H9 (cell line): ENCODE data around the gene CREB3L2. TPM values are rescaled to one million over a fixed set of nuclear protein-coding genes. Genes with fewer than 3 reads are reported as not detected.

Experiments
- DNase-seq: peaks from one replicate; pipeline ENCODE4 v3.0.0-alpha.2; 2017
- H2AFZ ChIP-seq: one replicate; pipeline ENCODE4 v1.6.1; 2013; ENCODE audit warnings: mild to moderate bottlenecking, low read length, control low read depth, moderate library complexity
- H2AK5ac ChIP-seq: 2 replicates; pipeline ENCODE4 v1.6.1; 2013; ENCODE audit warnings: low read length, control low read depth, mixed read lengths; ENCODE audit not compliant: insufficient read length
- H2BK120ac ChIP-seq: one replicate; pipeline ENCODE4 v1.6.1; 2013; ENCODE audit warnings: low read depth, mild to moderate bottlenecking, low read length, control low read depth, inconsistent platforms; ENCODE audit not compliant: poor library complexity, severe bottlenecking
- H2BK12ac ChIP-seq: 2 replicates; pipeline ENCODE4 v1.6.1; 2013; ENCODE audit warnings: low read length, control low read depth, mixed read lengths, low read depth; ENCODE audit not compliant: insufficient read length
- H2BK15ac ChIP-seq: 2 replicates; pipeline ENCODE4 v1.6.1; 2013; ENCODE audit warnings: low read depth, low read length, control low read depth
- H2BK20ac ChIP-seq: one replicate; pipeline ENCODE4 v1.6.1; 2013; ENCODE audit warnings: low read depth, mild to moderate bottlenecking, low read length, control low read depth, inconsistent platforms; ENCODE audit not compliant: poor library complexity, severe bottlenecking
- H2BK5ac ChIP-seq: 2 replicates; pipeline ENCODE4 v1.6.1; 2013; ENCODE audit warnings: low read length, control low read depth, mixed read lengths; ENCODE audit not compliant: insufficient read length
- H3K14ac ChIP-seq: 2 replicates; pipeline ENCODE4 v1.6.1; 2013; ENCODE audit warnings: low read length, control low read depth; ENCODE audit not compliant: insufficient read depth
- H3K18ac ChIP-seq: 2 replicates; pipeline ENCODE4 v1.6.1; 2013; ENCODE audit warnings: low read depth, mild to moderate bottlenecking, mixed read lengths, low read length, control low read depth; ENCODE audit not compliant: insufficient read length
- H3K23ac ChIP-seq: 2 replicates; pipeline ENCODE4 v1.6.1; 2013; ENCODE audit warnings: low read length, control low read depth, mixed read lengths, low read depth; ENCODE audit not compliant: insufficient read length
- H3K23me2 ChIP-seq: 2 replicates; pipeline ENCODE4 v1.6.1; 2013; ENCODE audit warnings: low read depth, mild to moderate bottlenecking, mixed read lengths, low read length, control low read depth; ENCODE audit not compliant: insufficient read length, poor library complexity, severe bottlenecking
- H3K27ac ChIP-seq: 2 replicates; pipeline ENCODE4 v1.5.1; 2013; ENCODE audit warnings: low read length, control low read depth, mixed read lengths, low read depth; ENCODE audit not compliant: insufficient read length
- H3K27me3 ChIP-seq: 2 replicates; pipeline ENCODE4 v1.6.1; 2013; ENCODE audit warnings: low read length, control low read depth, inconsistent platforms; ENCODE audit not compliant: insufficient read depth
- H3K4ac ChIP-seq: 2 replicates; pipeline ENCODE4 v1.6.1; 2013; ENCODE audit warnings: low read depth, mild to moderate bottlenecking, control low read depth, inconsistent platforms, low read length, moderate library complexity
- H3K4me1 ChIP-seq: 2 replicates; pipeline ENCODE4 v1.6.1; 2013; ENCODE audit warnings: low read length, control low read depth, inconsistent platforms; ENCODE audit not compliant: insufficient read depth
- H3K4me2 ChIP-seq: 2 replicates; pipeline ENCODE4 v1.6.1; 2013; ENCODE audit warnings: low read length, control low read depth, mixed read lengths; ENCODE audit not compliant: insufficient read length, insufficient read depth
- H3K56ac ChIP-seq: 2 replicates; pipeline ENCODE4 v1.6.1; 2013; ENCODE audit warnings: low read depth, mild to moderate bottlenecking, mixed read lengths, low read length, control low read depth; ENCODE audit not compliant: insufficient read length
- H3K79me1 ChIP-seq: 2 replicates; pipeline ENCODE4 v1.6.1; 2013; ENCODE audit warnings: low read depth, mild to moderate bottlenecking, moderate library complexity, low read length, control low read depth, inconsistent platforms; ENCODE audit not compliant: insufficient read depth, poor library complexity, severe bottlenecking
- H3K79me2 ChIP-seq: 2 replicates; pipeline ENCODE4 v1.6.1; 2013; ENCODE audit warnings: low read length, control low read depth, inconsistent platforms; ENCODE audit not compliant: insufficient read depth
- H3K9ac ChIP-seq: 2 replicates; pipeline ENCODE4 v1.6.1; 2013; ENCODE audit warnings: low read length, control low read depth, mixed read lengths; ENCODE audit not compliant: insufficient read length; ENCODE audit errors: extremely low read depth
- H3K9me3 ChIP-seq: one replicate; pipeline ENCODE4 v1.6.1; 2013; ENCODE audit warnings: low read depth, low read length, inconsistent platforms; ENCODE audit not compliant: control insufficient read depth
- H3T11ph ChIP-seq: one replicate; pipeline ENCODE4 v1.6.1; 2013; ENCODE audit warnings: mild to moderate bottlenecking, low read length, control low read depth, inconsistent platforms
- H4K20me1 ChIP-seq: one replicate; pipeline ENCODE4 v1.6.1; 2013; ENCODE audit not compliant: control insufficient read depth, insufficient read length, insufficient read depth
- H4K5ac ChIP-seq: 2 replicates; pipeline ENCODE4 v1.6.1; 2013; ENCODE audit warnings: low read depth, mild to moderate bottlenecking, mixed read lengths, low read length, control low read depth; ENCODE audit not compliant: insufficient read length
- H4K8ac ChIP-seq: replicated peaks from 2 replicates; pipeline ENCODE4 v1.6.1; 2013; ENCODE audit warnings: low read length, control low read depth, mixed read lengths, low read depth; ENCODE audit not compliant: insufficient read length
- H4K91ac ChIP-seq: 2 replicates; pipeline ENCODE4 v1.6.1; 2013; ENCODE audit warnings: low read depth, mild to moderate bottlenecking, moderate library complexity, mixed read lengths, low read length, control low read depth; ENCODE audit not compliant: insufficient read length
- H3K27ac Mint-ChIP-seq, 3 experiments: 2 replicates in 2 of 3; 3 replicates in 1 of 3; pipeline ENCODE4 v1.8.0; 2020 to 2021; ENCODE audit warnings: mixed read lengths in 3 of 3, mild to moderate bottlenecking in 1 of 3, moderate library complexity in 1 of 3
- H3K27me3 Mint-ChIP-seq: 2 replicates; pipeline ENCODE4 v1.8.0; 2021; ENCODE audit warnings: low read depth, mild to moderate bottlenecking, moderate library complexity, mixed read lengths
- H3K36me3 Mint-ChIP-seq, 3 experiments: 2 replicates in 2 of 3; 3 replicates in 1 of 3; pipeline ENCODE4 v1.8.0; 2020 to 2021; ENCODE audit warnings: low read depth in 3 of 3, mixed read lengths in 3 of 3; ENCODE audit not compliant: insufficient read depth in 1 of 3
- H3K4me1 Mint-ChIP-seq, 2 experiments: 2 replicates each; pipeline ENCODE4 v1.8.0; 2020; ENCODE audit warnings: mixed read lengths in 2 of 2
- H3K4me3 Mint-ChIP-seq, 2 experiments: 2 replicates in 1 of 2; 3 replicates in 1 of 2; pipeline ENCODE4 v1.8.0; 2020 to 2021; ENCODE audit warnings: mild to moderate bottlenecking in 2 of 2, mixed read lengths in 2 of 2, moderate library complexity in 1 of 2
- H3K9me3 Mint-ChIP-seq, 2 experiments: 2 replicates in 1 of 2; 3 replicates in 1 of 2; pipeline ENCODE4 v1.8.0; 2020; ENCODE audit warnings: mild to moderate bottlenecking in 2 of 2, mixed read lengths in 2 of 2, moderate library complexity in 1 of 2
- WGBS: extraction: QIAGEN DNeasy Blood & Tissue Kit; methylation state at CpG from one replicate; pipeline ENCODE4 v1.1.7; 2013; ENCODE audit warnings: missing lambda C conversion rate, low lambda C conversion rate, mixed read lengths; ENCODE audit not compliant: insufficient read length; ENCODE audit errors: extremely low coverage; 5-methylcytosine and 5-hydroxymethylcytosine counted together
- total RNA-seq: library from RNA; stranded (reverse); gene quantifications from 2 replicates; pipeline ENCODE4 v1.2.1, GENCODE V29; 2021
- TF ChIP-seq, protein P1 (sequence below): fragments of 200-600 bp; sonication (generic); conservative IDR thresholded peaks from 3 replicates; pipeline ENCODE4 v1.8.0; 2021; ENCODE audit warnings: antibody characterized with exemption, mild to moderate bottlenecking

The CREB3L2 gene
- total RNA-seq, 1 experiment from 2014 or later = 60.7 TPM

DNA sequence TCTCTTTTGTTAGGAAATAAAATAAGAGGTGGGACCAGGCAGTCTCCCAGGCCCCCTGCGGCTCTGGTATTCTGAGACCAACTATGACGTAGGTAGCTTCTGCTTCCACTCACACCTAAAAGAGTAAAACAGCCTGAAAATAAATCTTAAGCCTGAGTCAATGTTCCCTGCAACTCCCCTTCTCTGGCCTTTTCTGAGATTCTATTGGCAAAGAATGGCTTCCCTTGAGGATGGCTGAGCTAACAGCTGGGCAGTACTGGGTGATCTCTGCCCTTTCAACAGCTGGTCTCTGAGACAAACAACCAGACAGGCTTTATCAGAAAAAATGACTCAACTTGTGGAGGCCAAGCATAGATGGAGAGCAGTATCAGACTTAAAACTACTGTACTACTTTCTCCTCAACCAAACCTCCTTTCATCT lies 58.7 kb downstream of the CREB3L2 start:
- no peak overlapping the region for H3K56ac ChIP-seq
- peaks cover 2% of the 10 kb centered on the region; the same call in 1 of the 2 replicates for H3K4me1 ChIP-seq
- H3K9ac ChIP-seq = peak overlapping the region; percentile 15
- peaks cover 2% of the 10 kb centered on the region for H4K20me1 ChIP-seq
- peaks cover 2% of the 10 kb centered on the region; the same call in 1 of the 2 replicates for H3K79me2 ChIP-seq
- no peak overlapping the region for H4K91ac ChIP-seq
- no peak overlapping the region for H2AFZ ChIP-seq
- Mint-ChIP-seq H3K4me3 (no peak overlapping the region), H3K27ac (peak overlapping the region in 2 of 3 experiments; percentile 36 to 69; a peak in 4 of 7 replicates), H3K4me1 (peaks cover 37 to 46% of the 10 kb centered on the region in 2 experiments), H3K9me3 (no peaks in the 10 kb centered on the region), H3K36me3 (peaks cover 0 to 13% (median 5%) of the 10 kb centered on the region in 3 experiments; a peak in 3 of 7 replicates), H3K27me3 (no peaks in the 10 kb centered on the region)
- peaks cover 4% of the 10 kb centered on the region for H3K79me1 ChIP-seq
- no peaks in the 10 kb centered on the region for H3K9me3 ChIP-seq
- H2AK5ac ChIP-seq = no peak overlapping the region
- H3K14ac ChIP-seq = no peak overlapping the region
- TF ChIP-seq, protein P1, sequence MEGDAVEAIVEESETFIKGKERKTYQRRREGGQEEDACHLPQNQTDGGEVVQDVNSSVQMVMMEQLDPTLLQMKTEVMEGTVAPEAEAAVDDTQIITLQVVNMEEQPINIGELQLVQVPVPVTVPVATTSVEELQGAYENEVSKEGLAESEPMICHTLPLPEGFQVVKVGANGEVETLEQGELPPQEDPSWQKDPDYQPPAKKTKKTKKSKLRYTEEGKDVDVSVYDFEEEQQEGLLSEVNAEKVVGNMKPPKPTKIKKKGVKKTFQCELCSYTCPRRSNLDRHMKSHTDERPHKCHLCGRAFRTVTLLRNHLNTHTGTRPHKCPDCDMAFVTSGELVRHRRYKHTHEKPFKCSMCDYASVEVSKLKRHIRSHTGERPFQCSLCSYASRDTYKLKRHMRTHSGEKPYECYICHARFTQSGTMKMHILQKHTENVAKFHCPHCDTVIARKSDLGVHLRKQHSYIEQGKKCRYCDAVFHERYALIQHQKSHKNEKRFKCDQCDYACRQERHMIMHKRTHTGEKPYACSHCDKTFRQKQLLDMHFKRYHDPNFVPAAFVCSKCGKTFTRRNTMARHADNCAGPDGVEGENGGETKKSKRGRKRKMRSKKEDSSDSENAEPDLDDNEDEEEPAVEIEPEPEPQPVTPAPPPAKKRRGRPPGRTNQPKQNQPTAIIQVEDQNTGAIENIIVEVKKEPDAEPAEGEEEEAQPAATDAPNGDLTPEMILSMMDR = no peak
- no peak for DNase-seq
- H4K5ac ChIP-seq = no peak overlapping the region
- no peak overlapping the region for H2BK20ac ChIP-seq
- H3K18ac ChIP-seq = no peak overlapping the region
- no peak overlapping the region for H2BK120ac ChIP-seq
- no peak overlapping the region for H2BK12ac ChIP-seq
- no peak overlapping the region for H3K23ac ChIP-seq
- H3T11ph ChIP-seq = no peak overlapping the region
- no peak overlapping the region for H3K27ac ChIP-seq
- no CpG with 5 or more reads among the region's 2 CpGs for whole genome bisulfite sequencing
- no peaks in the 10 kb centered on the region for H3K23me2 ChIP-seq
- no peak overlapping the region for H2BK5ac ChIP-seq
- no peaks in the 10 kb centered on the region for H3K27me3 ChIP-seq
- no peak overlapping the region for H3K4me2 ChIP-seq
- H4K8ac ChIP-seq = no peak overlapping the region
- no peak overlapping the region for H3K4ac ChIP-seq
- H2BK15ac ChIP-seq = no peak overlapping the region
